OCI-LY7 (cell line): ENCODE data around the gene MACROH2A2. TPM values are rescaled to one million over a fixed set of nuclear protein-coding genes. Genes with fewer than 3 reads are reported as not detected.

ENCODE experiments used
- BruUV-seq: library from RNA; stranded (reverse); fragments of 400-500 nt; replicated peaks from 2 replicates; lab custom pipeline; 2021; lab: Mats Ljungman, UMichigan
- CTCF ChIA-PET: fragments of 300-600 bp; sonication (Branson Sonifier 250); formaldehyde crosslinking; loops from one replicate; lab custom pipeline; 2022; ENCODE audit warnings: antibody characterized with exemption; ENCODE audit not compliant: unreplicated experiment; lab: Charles Lee
- POLR2A ChIA-PET: fragments of 300-600 bp; sonication (Branson Sonifier 250); formaldehyde crosslinking; loops from one replicate; lab custom pipeline; 2022; ENCODE audit warnings: antibody characterized with exemption; lab: Charles Lee
- DNase-seq: peaks from one replicate; pipeline ENCODE4 v3.0.0-alpha.2; 2015; ENCODE audit warnings: low spot score
- H2AFZ ChIP-seq: fragments of 200-600 bp; sonication (generic), shearing (Covaris generic); 2 replicates; pipeline ENCODE4 v1.6.1; 2014; ENCODE audit warnings: mild to moderate bottlenecking, antibody characterized with exemption, low read length, moderate library complexity
- H3K27ac ChIP-seq: fragments of 200-600 bp; sonication (generic); 2 replicates; pipeline ENCODE4 v1.5.1; 2014; ENCODE audit warnings: mixed run types, low read depth, mild to moderate bottlenecking, moderate library complexity, low read length, inconsistent platforms; ENCODE audit not compliant: poor library complexity, severe bottlenecking
- H3K36me3 ChIP-seq: fragments of 200-600 bp; sonication (generic); 2 replicates; pipeline ENCODE4 v1.6.1; 2014; ENCODE audit warnings: mild to moderate bottlenecking, antibody characterized with exemption, low read length, moderate library complexity, mixed read lengths; ENCODE audit not compliant: insufficient read depth
- H3K4me1 ChIP-seq: fragments of 200-600 bp; sonication (generic); 2 replicates; pipeline ENCODE4 v1.5.1; 2014; ENCODE audit warnings: mild to moderate bottlenecking, low read length; ENCODE audit not compliant: insufficient read depth, poor library complexity, severe bottlenecking
- H3K4me2 ChIP-seq: fragments of 200-600 bp; sonication (generic); 2 replicates; pipeline ENCODE4 v1.6.1; 2014; ENCODE audit warnings: mild to moderate bottlenecking, low read length
- H3K4me3 ChIP-seq: fragments of 200-600 bp; sonication (generic); 2 replicates; pipeline ENCODE4 v1.5.1; 2014; ENCODE audit warnings: mild to moderate bottlenecking, low read depth, low read length; ENCODE audit not compliant: poor library complexity, severe bottlenecking
- H3K79me2 ChIP-seq: fragments of 200-600 bp; sonication (generic); 2 replicates; pipeline ENCODE4 v1.6.1; 2016; ENCODE audit warnings: low read depth, mild to moderate bottlenecking, low read length, moderate library complexity, mixed read lengths; ENCODE audit not compliant: insufficient read depth
- H3K9me2 ChIP-seq: fragments of 200-600 bp; sonication (generic); 2 replicates; pipeline ENCODE4 v1.6.1; 2016; ENCODE audit warnings: mild to moderate bottlenecking, low read length, mixed read lengths; ENCODE audit not compliant: insufficient read depth
- H3K9me3 ChIP-seq: fragments of 200-600 bp; sonication (generic); 2 replicates; pipeline ENCODE4 v1.6.1; 2014; ENCODE audit warnings: mild to moderate bottlenecking, mixed run types, low read length, mixed read lengths
- H4K20me1 ChIP-seq: fragments of 200-600 bp; sonication (generic); 2 replicates; pipeline ENCODE4 v1.6.1; 2014; ENCODE audit warnings: mild to moderate bottlenecking, antibody characterized with exemption, low read length, moderate library complexity, mixed read lengths; ENCODE audit not compliant: insufficient read depth
- EZH2phosphoT487 ChIP-seq: fragments of 200-600 bp; sonication (generic); IDR thresholded peaks from 2 replicates; pipeline ENCODE4 v1.6.1; 2018; ENCODE audit warnings: low read depth, borderline replicate concordance, mild to moderate bottlenecking, mixed run types, antibody characterized with exemption, low read length, moderate library complexity, mixed read lengths
- intact Hi-C: fragments of 100-400 bp; cut with micrococcal nuclease; formaldehyde crosslinking; loops from one replicate; pipeline ENCODE4 v1.10.0; 2022; ENCODE audit not compliant: unreplicated experiment
- total RNA-seq, 2 experiments: library from RNA; depleted of rRNA in 1 of 2; stranded (reverse); fragments of >200 nt in 1 of 2; shearing (Covaris generic) in 1 of 2; gene quantifications; 2 replicates each; pipeline ENCODE4 v1.2.3, GENCODE V29; 2014 to 2022
- TF ChIP-seq, protein P1 (sequence below): fragments of 200-600 bp; sonication (generic); conservative IDR thresholded peaks from 2 replicates; pipeline ENCODE4 v1.5.1; 2014; ENCODE audit warnings: mild to moderate bottlenecking, antibody characterized with exemption, low read length, moderate library complexity, mixed read lengths

Gene MACROH2A2
- total RNA-seq, 2 experiments from 2014 or later: not detected

DNA sequence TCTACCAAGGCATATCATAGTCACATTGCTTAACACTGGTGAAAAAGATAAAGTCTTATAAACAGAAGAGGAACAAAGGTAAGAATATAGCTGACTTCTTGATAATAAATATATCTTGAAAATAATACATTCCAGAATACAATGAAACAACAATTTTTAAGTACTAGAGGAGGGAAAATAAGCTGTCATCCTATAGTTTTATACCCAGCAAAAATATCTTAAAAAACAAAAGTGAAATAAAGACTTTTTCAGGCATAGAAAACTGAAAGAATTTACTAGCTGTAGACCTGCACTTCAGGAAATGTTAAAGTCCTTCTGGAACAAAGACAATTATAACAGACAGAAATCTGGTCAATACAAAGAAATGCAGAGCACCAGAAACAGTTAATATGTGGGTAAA lies 21.4 kb upstream of the MACROH2A2 start:
- no peaks in the 10 kb centered on the region for H3K36me3 ChIP-seq
- H3K4me2 ChIP-seq: no peak overlapping the region
- H4K20me1 ChIP-seq: no peaks in the 10 kb centered on the region
- intact Hi-C loops: no loop called here
- no peaks in the 10 kb centered on the region for H3K4me1 ChIP-seq
- no peak overlapping the region for H3K27ac ChIP-seq
- H3K9me3 ChIP-seq: peaks cover 12% of the 10 kb centered on the region
- no peak overlapping the region for H2AFZ ChIP-seq
- H3K79me2 ChIP-seq: no peaks in the 10 kb centered on the region
- POLR2A ChIA-PET: no interaction called here
- no peak for DNase-seq
- no peak overlapping the region for H3K4me3 ChIP-seq
- TF ChIP-seq, protein P1, sequence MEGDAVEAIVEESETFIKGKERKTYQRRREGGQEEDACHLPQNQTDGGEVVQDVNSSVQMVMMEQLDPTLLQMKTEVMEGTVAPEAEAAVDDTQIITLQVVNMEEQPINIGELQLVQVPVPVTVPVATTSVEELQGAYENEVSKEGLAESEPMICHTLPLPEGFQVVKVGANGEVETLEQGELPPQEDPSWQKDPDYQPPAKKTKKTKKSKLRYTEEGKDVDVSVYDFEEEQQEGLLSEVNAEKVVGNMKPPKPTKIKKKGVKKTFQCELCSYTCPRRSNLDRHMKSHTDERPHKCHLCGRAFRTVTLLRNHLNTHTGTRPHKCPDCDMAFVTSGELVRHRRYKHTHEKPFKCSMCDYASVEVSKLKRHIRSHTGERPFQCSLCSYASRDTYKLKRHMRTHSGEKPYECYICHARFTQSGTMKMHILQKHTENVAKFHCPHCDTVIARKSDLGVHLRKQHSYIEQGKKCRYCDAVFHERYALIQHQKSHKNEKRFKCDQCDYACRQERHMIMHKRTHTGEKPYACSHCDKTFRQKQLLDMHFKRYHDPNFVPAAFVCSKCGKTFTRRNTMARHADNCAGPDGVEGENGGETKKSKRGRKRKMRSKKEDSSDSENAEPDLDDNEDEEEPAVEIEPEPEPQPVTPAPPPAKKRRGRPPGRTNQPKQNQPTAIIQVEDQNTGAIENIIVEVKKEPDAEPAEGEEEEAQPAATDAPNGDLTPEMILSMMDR: no peak
- no peak for TF ChIP-seq EZH2phosphoT487
- BruUV-seq: no TSS peak
- no peaks in the 10 kb centered on the region for H3K9me2 ChIP-seq
- CTCF ChIA-PET: no interaction called here

DNA sequence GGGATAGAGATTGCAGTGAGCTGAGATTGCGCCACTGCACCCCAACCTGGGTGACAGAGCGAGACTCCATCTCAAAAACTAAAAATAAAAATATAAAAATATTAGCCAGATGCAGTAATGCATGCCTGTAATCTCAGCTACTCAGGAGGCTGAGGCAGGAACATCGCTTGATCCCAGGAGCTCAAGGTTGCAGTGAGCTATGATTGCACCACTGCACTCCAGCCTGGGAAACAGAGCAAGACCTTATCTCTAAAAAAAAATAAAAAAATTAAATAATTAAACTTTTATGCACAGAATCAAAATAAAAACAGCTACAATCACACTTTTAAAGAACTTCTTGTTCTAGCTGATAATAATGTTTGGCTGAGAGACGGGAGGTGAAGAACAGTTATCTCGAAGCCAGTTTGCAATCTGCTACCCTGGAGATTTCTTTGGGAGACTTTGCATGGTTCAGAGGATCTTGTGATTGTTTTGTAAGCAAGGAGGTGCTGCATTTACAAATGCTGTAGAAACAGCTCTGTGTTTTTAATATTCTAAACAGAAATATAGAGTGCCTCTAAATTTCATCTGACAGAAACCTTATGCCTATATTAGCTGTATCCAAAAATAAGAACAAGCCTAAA lies 19.9 kb upstream of the MACROH2A2 start:
- peaks cover 12% of the 10 kb centered on the region for H3K9me3 ChIP-seq
- intact Hi-C loops: no loop called here
- H3K27ac ChIP-seq: no peak overlapping the region
- H3K36me3 ChIP-seq: no peaks in the 10 kb centered on the region
- H3K4me2 ChIP-seq: no peak overlapping the region
- no peaks in the 10 kb centered on the region for H3K4me1 ChIP-seq
- no peak for TF ChIP-seq EZH2phosphoT487
- TF ChIP-seq, protein P1: no peak
- ChIA-PET POLR2A (no interaction called here), CTCF (no interaction called here)
- H3K79me2 ChIP-seq: no peaks in the 10 kb centered on the region
- no peak overlapping the region for H2AFZ ChIP-seq
- BruUV-seq: no TSS peak
- no peaks in the 10 kb centered on the region for H3K9me2 ChIP-seq
- no peaks in the 10 kb centered on the region for H4K20me1 ChIP-seq
- DNase-seq: no peak
- no peak overlapping the region for H3K4me3 ChIP-seq

DNA sequence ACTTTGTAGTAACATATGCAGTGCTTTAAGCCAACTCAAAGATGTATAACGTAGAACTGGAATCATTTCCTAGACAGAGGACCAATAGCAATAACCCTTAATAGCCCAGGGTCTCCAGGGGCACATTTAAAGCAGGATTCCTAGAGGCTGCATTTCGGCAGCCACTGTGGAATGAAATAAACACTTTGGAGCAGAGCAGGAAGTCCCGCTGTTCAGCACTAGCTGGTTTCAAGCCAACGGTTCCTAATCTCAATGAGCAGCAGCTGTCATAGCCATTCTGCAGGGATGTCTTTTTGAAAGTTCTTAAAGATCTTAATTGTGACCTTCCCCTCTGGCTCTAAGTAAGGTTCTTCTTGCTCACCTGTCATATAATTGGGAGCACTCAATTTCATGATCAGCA lies 18.4 kb upstream of the MACROH2A2 start:
- H3K9me2 ChIP-seq: no peaks in the 10 kb centered on the region
- no peak overlapping the region for H2AFZ ChIP-seq
- DNase-seq: no peak
- no peak overlapping the region for H3K4me3 ChIP-seq
- ChIA-PET CTCF (no interaction called here), POLR2A (no interaction called here)
- no peak overlapping the region for H3K4me2 ChIP-seq
- intact Hi-C loops: no loop called here
- H3K79me2 ChIP-seq: no peaks in the 10 kb centered on the region
- peaks cover 12% of the 10 kb centered on the region for H3K9me3 ChIP-seq
- no peaks in the 10 kb centered on the region for H3K4me1 ChIP-seq
- H3K36me3 ChIP-seq: no peaks in the 10 kb centered on the region
- no peak overlapping the region for H3K27ac ChIP-seq
- TF ChIP-seq EZH2phosphoT487: no peak
- TF ChIP-seq, protein P1: no peak
- BruUV-seq: no TSS peak
- H4K20me1 ChIP-seq: no peaks in the 10 kb centered on the region
